Esophagus squamous epithelium (tissue), 4 donors: ENCODE results near the gene MYADM.

Experiments used
- CTCF ChIP-seq, 6 experiments: fragments of 450-650 bp in 4 of 6; fragments of 200-600 bp in 2 of 6; sonication (generic) in 2 of 6; IDR thresholded peaks; one replicate each; pipeline ENCODE4 v1.5.1; 2016 to 2019; ENCODE audit warnings: antibody characterized with exemption in 6 of 6, mild to moderate bottlenecking in 4 of 6, moderate library complexity in 4 of 6
- POLR2A ChIP-seq, 4 donors: fragments of 450-650 bp; IDR thresholded peaks; one replicate each; pipeline ENCODE4 v1.6.1; 2017; ENCODE audit warnings: antibody characterized with exemption in 4 of 4, mild to moderate bottlenecking in 4 of 4, moderate library complexity in 3 of 4

- no peak for TF ChIP-seq CTCF (IDR thresholded peaks at IDR 0.05)
- no peak for TF ChIP-seq POLR2A (IDR thresholded peaks at IDR 0.05)
Observed at GRCh38 chr19:53872762-53873161, 5.1 kb downstream of the MYADM start.
